GM10847 (cell line): ENCODE measurements around the gene ARHGAP26.

ENCODE experiments used
- POLR2A ChIP-seq: IDR thresholded peaks from 2 replicates; pipeline ENCODE4 v1.6.1; 2011; ENCODE audit not compliant: insufficient read length; ENCODE audit errors: extremely low read depth

The ARHGAP26 gene

DNA sequence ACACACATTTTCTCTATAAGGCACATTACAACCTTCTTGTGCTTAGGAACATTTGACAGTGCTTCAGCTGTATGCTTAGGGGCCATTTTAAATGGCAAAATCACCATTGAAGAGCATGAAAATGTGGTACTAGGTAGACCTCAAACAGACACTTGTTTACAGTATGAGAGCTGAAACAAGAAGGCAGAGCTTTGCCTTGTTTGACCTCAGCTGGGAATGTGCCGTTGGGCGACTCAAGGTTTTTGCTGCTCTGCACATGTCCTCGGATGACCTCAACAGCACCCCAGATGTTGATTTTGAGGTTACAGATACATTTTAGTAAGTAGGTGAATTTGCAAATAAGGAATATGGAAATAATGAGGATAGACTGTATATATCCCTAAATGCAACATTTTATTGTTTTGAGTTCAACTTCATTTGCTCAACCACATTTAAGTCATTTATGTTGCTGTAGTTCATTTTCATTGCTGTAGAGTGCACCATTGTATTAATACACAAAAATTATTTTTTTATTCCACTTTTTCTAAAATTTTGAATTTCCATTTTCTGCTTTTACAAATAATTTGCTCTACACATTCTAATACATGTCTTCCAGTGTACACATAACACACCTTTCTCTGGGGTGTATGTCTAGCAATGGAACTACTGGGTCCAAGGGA, 426.6 kb downstream of the ARHGAP26 start:
- no peak for TF ChIP-seq POLR2A

DNA sequence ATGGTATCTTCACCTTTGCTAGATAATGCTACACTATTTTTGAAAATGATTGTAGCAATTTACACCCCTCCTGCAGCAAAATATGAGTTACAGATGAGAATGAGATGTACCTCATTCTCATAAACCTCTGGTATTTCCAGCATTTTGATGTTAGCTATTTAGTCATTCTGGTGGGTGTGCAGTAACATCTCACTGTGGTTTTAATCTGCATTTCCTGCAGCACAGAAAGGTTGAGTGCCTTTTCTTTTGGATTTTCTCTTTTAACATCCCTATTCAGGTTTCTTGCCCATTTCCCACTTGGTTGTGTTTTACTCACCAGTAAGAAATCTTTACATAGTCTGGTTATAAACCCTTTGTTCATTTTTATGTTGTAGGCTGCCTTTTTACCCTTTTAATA, 427.1 kb downstream of the ARHGAP26 start:
- no peak for TF ChIP-seq POLR2A

DNA sequence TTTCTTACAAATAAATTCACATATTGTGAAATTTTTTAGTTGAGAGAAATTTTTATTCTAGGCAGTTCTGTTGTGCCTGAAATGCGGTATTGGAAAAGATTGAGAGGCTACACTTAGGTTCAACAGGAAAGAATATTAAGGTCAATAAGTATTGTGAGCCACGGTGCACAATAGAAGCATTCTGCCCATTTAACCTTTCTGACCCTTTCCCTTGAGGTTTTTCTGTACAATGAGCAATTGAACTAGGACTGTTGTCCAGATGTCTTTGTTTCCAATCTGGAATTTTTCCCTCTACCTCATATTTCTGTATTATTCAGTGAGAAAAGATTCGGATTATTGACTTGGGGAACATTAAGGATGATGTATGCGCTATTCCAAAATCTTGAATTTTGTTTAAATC, 428.2 kb downstream of the ARHGAP26 start:
- no peak for TF ChIP-seq POLR2A

DNA sequence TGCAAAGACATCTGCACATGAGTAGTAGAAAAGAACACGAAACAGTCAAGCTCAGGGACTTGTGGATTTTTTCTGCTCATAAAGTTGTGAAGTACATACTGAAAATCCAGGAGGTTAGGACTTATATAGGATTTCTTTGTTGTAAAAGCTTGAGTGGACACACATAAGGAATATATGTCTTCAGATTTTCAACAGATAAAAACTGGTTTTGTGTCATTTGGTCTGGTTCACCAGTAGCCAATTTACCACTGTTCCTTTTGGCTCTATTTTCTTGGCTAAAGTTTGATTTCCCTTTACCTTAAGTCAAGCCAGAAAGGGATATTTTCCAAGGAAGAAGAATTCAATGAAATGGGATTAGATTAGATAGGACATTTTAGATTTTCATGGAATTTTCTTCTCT, 429.0 kb downstream of the ARHGAP26 start:
- no peak for TF ChIP-seq POLR2A

DNA sequence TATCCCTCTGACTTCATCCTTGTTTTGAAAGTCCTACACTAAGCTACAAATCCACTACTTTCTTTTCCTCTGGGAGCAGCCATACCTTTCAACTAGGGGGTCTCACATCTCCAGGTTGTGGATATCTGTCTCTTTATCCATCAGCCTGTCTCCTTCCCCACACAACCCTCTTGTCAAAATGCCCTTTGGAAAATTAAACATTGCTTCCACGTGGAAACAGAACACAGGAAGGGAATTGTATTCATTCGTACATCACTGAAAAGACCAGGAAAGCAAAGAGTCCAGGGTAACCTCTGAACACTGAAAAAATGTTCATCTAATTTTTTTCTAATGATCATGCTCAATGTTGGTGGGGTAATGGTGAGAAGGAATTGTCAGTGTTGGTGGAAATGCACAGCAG, 429.7 kb downstream of the ARHGAP26 start:
- no peak for TF ChIP-seq POLR2A

DNA sequence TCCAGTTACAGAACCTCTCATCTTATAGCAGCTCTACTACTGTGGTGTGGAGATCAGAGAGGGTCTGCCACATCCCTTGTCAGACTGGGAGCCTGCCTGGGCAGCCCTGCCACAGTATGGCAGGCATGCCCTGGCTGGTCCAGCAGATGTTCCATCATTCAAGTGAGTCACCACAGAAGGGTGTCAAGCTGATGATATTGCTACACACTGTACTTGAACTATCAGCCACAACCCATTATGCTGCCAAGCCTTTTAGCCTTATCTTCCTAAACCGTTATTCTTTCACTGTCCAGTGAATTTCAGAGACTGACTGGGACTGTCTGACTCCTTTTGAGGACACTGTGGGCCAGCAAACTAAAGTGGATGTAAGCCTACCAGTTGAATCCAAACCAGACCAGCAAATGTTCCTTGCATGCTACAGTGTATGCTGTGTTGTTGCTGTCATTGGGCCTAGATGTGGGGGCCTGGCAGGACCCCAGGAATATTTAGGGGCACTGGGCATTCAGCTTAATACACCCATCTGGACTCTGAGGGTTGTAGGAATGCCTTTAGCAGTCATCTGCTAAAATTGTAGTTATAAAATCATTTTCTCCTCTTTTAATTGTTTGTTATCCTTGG, 430.7 kb downstream of the ARHGAP26 start:
- TF ChIP-seq POLR2A, result no peak

DNA sequence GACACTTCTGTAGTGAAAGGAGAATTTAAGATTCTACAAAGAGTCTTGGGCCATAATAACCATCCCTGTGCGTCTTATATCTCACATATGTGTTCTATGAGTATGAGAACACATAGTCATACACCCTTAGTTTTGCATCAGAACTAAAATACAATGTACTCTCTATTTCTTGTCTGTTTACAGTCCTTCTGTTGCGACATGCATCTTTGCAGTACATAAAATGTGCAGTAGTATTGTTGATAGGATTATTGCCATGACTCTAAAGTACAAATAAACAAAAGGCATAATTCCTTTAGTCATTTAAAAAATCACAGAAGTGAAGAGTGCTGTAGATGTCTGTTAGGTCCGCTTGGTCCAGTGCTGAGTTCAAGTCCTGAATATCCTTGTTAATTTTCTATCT, 431.4 kb downstream of the ARHGAP26 start:
- no peak for TF ChIP-seq POLR2A

DNA sequence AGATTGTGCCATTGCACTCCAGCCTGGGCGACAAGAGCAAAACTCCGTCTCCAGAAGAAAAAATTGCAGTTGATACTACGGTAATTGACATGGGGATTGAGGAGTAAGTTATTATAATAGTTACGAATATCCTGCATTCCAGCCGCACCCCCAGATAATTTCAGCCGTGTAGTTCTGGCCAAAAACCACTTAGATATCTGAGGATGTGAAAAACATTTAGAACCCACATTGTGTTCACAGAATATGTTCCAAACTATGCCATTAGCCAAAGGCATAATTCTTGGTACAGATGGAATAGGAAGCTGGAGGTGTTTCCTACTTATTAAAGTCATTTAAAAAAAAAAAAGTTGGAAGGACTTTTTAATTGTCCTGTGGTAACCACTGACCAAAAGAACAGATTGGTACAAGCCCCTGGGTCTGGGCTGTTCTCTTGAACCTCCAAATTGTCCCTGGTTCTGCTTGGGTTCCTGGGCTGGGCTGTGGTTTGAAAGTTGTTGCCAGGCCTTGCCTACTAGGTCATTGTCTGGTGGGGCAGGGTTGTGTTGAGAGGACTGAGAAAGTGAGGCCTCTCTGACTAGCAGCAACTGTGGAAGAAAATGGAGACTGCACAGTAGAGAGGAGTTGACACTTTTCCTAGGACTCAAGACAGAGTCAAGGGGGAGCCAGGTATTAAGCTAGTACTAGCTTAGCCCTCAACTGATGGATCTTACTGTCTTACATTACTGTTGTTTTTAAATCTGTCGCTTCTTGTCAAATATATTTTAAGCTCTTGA, 434.5 kb downstream of the ARHGAP26 start:
- no peak for TF ChIP-seq POLR2A

DNA sequence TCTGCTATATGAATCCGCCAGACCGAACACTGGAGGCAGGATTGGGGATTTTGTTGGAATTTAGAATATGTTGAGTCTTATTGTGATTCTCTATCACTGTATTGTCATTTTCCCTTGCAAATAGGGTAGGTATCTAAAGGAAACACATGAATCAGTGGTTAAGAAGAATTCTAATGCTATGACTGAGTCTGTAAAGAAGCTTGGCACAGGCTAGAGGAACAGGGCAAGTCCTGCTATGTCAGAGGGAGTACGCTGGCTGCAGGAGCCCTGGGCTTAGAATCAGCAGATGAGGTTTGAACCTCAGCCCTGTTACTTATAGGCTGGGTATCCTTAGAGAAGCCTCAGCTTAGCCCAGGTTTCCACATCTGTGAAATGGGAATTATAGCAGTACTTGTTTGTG, 435.2 kb downstream of the ARHGAP26 start:
- no peak for TF ChIP-seq POLR2A

DNA sequence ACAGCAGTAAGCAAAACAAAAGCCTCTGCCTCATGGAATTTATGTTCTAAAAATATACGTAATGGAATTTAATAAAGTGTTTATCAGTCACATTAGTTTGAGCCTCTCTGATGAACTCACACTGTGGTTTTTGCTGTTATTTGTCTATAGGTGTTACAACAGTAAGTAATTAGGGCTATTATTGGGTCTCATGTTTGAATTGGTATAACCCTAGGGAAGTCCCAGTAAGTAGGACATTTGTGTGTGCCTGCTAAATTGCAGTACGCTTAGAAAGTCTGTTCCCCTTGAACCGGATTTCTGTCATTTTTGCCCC, 435.7 kb downstream of the ARHGAP26 start:
- no peak for TF ChIP-seq POLR2A

DNA sequence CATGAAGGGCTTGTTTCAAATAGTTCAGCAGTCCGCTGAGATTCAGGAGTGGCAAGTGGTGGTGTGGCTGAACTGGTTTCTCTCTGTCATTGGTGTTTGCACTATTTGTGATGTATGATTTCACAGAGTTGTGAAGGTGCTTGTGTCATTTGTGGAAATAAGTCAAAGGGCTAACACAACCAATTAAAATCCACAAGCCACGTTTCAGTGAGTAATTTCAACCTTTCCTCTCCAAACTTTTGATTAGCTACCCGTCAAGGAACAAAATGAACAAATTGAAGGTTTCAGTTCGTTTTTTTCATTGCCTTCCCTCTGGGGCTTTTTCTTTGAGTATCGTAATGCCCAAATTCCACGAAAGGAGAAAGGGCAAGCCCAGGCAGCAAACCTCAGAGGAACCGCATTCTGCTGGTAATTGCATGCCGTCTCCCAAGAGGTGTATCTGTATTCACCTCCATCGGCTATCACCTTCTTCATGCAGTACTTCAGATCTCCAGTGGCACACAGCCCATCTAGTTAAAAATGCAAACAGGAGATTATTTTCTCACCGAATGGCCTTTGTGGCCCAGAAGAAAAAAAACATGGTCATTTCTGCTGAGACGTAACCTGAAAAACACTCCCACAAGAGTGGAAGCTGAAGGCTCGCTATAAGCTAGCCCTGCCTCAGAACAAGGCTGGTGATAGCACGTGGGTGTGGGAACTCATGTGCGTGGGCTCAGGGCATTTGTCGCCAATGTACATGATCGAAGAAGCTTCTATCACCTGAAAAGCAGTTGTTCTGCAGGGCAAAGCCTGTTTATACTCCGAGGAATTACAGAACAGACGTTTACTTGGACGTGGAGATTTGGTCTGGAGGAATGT, 436.2 kb downstream of the ARHGAP26 start:
- TF ChIP-seq POLR2A, result no peak

DNA sequence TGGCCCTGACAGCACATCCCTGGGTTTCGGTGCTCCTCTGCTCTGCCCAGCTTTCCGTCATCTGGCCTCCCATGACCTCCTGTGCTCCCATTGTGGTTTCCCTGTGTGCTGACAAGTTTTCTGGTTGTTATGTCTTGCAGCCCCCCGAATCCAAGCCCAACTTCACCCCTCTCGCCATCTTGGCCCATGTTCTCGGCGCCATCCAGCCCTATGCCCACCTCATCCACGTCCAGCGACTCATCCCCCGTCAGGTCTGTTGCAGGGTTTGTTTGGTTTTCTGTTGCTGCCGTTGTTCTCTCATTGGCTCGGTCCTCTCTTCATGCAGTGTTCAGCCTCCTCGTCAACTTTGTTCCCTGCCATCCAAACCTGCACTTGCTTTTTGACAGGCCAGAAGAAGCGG, 436.9 kb downstream of the ARHGAP26 start:
- TF ChIP-seq POLR2A, result no peak

DNA sequence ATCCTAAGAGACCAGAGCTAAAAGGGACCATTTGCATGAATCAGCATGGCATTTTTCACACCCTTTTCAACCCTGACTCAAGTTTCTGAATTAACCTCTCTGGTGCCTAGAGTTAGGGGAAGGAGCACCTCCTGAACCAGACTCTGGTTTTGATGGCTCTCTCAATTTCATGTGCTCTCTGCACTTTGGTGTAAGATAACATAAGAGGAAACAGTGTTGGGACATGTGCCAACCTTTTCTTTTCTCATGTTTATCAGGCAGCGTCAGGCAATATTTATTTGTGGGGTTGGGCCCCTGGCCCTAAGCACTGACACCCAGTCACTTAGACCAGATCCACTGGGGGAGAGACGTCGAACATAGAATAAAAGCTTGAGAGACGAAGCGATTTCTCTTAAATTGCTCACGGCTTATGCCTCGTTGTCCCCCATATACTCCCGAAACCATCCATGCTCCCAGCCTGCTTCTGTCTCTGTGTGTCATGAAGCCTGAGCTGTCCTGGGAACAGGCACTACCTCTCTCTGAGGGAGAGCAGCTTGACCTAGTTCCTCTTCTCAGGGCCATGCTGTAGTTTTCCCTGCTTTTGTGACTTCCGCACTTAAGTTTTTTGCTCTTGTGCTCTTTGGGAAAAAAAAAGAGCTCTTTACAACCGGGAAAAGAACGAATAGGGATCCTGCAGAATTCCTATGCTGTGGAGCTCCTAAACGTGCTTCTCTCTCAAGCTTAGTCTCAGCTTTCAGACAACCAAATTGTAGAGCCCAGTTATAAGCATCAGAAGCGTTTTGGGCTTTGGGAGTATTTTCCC, 437.6 kb downstream of the ARHGAP26 start:
- no peak for TF ChIP-seq POLR2A

DNA sequence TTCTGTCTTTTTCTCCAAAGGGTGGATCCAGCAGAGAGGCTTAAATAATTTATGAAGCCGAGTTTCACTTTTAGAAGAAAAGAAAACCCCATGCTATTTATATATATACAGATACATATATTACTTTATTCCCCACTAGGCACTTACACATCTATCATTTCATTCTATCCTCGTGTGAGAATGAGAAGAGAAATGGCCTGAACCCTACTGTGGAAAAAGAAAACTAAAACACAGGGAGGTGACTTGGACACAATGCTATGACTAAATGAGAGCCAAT, 438.1 kb downstream of the ARHGAP26 start:
- TF ChIP-seq POLR2A, result no peak
